ENCODE measurements around the gene AFMID. TPM values are rescaled to one million over a fixed set of nuclear protein-coding genes. Genes with fewer than 3 reads are reported as not detected.

The AFMID gene
- total RNA-seq, 1 experiment from 2014 or later, result 59.3 TPM

DNA sequence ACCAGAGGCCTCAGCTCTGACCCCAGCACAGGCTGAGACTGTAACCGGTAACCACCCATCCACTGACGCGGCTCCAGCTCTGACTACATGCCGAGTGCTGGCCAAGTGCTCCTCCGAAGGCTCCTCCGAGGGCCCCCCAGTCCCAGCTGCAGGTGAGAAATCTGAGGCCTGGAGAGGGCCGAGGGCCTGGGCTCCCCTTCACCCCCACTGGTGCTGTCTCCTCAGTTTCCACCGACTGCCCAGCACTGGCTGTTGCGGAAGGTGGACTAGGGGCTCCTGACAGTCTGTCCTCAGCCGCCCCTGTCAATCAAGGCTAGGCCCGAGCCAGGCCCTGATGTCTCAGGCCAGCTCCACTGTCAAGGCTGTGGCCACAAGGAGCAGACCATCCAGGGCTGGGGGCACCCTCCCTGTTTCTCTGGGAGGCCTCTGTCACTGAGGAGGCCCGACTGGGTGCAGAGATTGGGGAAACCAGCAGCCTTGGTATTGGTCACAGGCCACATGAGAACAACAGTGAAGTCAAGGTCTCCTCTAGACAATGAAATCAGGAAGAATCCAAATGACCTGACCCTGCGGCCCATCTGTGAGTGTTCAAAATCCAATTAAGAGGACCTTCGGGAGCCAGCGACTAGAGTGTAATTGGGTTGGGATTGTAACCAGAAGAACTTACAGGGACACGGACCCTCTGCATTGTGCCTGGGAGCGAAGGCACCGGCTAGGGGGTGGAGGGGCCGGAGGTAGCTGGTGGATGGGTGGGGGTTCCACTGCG is 49.4 kb downstream of the AFMID start:
- intact Hi-C loops (cut with micrococcal nuclease; ENCODE audit: unreplicated experiment), result no loop called here
- no peaks in the 10 kb centered on the region for H3K27me3 ChIP-seq (ENCODE audit: control insufficient read depth, insufficient read depth, low read length)
- no peak overlapping the region for H3K27ac ChIP-seq (ENCODE audit: low read length)

DNA sequence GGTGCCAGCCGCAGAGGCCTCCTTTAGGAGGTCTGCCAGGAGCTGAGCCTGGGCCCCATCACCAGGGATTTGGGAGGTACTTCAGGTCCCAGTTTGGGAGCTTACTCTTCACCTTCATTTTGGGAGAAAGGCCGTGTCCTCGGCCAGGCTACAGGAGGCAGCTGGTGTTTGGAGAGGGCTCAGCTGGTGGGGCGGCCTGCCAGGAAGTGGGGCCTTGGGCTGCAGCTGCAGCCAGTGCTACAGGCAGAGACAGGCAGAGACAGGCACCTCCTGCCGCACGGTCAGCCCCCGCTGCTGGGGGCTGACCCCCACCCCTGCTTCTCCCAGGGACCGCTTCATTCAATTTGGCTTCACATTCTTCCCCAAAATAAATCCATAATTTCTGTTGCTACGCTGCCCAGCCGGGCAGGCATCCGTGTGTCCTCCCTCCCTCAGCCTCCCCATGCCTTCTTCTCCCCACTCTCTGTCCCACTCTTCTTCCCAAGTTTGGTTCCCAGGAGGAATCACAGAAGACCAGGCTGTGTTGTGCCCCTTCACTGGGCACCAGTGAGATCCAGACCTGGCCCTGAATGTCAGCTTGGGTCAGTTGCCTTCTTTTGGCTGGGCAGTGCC is 50.3 kb downstream of the AFMID start:
- ChIA-PET CTCF (interaction anchor here (0.5 to 0.7 kb wide), 2 partner anchors 8 to 183 kb away, joined by 3 to 5 read pairs; no protein-coding TSS in a partner anchor), POLR2A (no interaction called here)
- H3K27me3 ChIP-seq (ENCODE audit: control insufficient read depth, insufficient read depth, low read length), result no peaks in the 10 kb centered on the region
- intact Hi-C loops (cut with micrococcal nuclease; ENCODE audit: unreplicated experiment), result no loop called here
- ATAC-seq (no peak), DNase-seq (ENCODE audit: low read depth, low spot score) (no peak)
- H3K4me1 ChIP-seq (ENCODE audit: control insufficient read depth, insufficient read depth, low read length), result no peaks in the 10 kb centered on the region
- TF ChIP-seq, protein P1, sequence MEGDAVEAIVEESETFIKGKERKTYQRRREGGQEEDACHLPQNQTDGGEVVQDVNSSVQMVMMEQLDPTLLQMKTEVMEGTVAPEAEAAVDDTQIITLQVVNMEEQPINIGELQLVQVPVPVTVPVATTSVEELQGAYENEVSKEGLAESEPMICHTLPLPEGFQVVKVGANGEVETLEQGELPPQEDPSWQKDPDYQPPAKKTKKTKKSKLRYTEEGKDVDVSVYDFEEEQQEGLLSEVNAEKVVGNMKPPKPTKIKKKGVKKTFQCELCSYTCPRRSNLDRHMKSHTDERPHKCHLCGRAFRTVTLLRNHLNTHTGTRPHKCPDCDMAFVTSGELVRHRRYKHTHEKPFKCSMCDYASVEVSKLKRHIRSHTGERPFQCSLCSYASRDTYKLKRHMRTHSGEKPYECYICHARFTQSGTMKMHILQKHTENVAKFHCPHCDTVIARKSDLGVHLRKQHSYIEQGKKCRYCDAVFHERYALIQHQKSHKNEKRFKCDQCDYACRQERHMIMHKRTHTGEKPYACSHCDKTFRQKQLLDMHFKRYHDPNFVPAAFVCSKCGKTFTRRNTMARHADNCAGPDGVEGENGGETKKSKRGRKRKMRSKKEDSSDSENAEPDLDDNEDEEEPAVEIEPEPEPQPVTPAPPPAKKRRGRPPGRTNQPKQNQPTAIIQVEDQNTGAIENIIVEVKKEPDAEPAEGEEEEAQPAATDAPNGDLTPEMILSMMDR (IDR thresholded peaks at IDR 0.05), result no peak
- no peak for TF ChIP-seq SIN3A (IDR thresholded peaks at IDR 0.05; ENCODE audit: borderline replicate concordance, insufficient read depth, low read depth, low read length)
- TF ChIP-seq, protein P2, sequence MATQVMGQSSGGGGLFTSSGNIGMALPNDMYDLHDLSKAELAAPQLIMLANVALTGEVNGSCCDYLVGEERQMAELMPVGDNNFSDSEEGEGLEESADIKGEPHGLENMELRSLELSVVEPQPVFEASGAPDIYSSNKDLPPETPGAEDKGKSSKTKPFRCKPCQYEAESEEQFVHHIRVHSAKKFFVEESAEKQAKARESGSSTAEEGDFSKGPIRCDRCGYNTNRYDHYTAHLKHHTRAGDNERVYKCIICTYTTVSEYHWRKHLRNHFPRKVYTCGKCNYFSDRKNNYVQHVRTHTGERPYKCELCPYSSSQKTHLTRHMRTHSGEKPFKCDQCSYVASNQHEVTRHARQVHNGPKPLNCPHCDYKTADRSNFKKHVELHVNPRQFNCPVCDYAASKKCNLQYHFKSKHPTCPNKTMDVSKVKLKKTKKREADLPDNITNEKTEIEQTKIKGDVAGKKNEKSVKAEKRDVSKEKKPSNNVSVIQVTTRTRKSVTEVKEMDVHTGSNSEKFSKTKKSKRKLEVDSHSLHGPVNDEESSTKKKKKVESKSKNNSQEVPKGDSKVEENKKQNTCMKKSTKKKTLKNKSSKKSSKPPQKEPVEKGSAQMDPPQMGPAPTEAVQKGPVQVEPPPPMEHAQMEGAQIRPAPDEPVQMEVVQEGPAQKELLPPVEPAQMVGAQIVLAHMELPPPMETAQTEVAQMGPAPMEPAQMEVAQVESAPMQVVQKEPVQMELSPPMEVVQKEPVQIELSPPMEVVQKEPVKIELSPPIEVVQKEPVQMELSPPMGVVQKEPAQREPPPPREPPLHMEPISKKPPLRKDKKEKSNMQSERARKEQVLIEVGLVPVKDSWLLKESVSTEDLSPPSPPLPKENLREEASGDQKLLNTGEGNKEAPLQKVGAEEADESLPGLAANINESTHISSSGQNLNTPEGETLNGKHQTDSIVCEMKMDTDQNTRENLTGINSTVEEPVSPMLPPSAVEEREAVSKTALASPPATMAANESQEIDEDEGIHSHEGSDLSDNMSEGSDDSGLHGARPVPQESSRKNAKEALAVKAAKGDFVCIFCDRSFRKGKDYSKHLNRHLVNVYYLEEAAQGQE (IDR thresholded peaks at IDR 0.05; ENCODE audit: insufficient read depth in 1 of 2, low read depth in 2 of 2, low read length in 1 of 2), result no peak
- TF ChIP-seq TCF7L2 (IDR thresholded peaks at IDR 0.05; ENCODE audit: low read depth, low read length), result no peak
- TF ChIP-seq POLR2AphosphoS5 (IDR thresholded peaks at IDR 0.05; ENCODE audit: low read depth, low read length), result no peak
- in situ Hi-C loops (cut with HindIII; ENCODE audit: low pct_unique_long_range_greater_than_20kb, low sequenced_read_pairs), result no loop called here
- no TSS peak for BruUV-seq (replicated peaks)
- no peaks in the 10 kb centered on the region for H3K36me3 ChIP-seq (ENCODE audit: control insufficient read depth, insufficient read depth, low read length)
- no peak overlapping the region for H3K4me3 ChIP-seq (ENCODE audit: low read depth in 2 of 2, low read length in 2 of 2)
- no peaks in the 10 kb centered on the region for H3K9me3 ChIP-seq (ENCODE audit: control insufficient read depth, insufficient read depth, low read depth, low read length)
- H3K27ac ChIP-seq (ENCODE audit: low read length), result no peak overlapping the region

More for the DNA sequence above, 49.4 kb downstream of the AFMID start:
- TF ChIP-seq TCF7L2 (IDR thresholded peaks at IDR 0.05; ENCODE audit: low read depth, low read length), result no peak
- TF ChIP-seq SIN3A (IDR thresholded peaks at IDR 0.05; ENCODE audit: borderline replicate concordance, insufficient read depth, low read depth, low read length), result no peak
- TF ChIP-seq, protein P1 (IDR thresholded peaks at IDR 0.05), result no peak
- TF ChIP-seq, protein P2 (IDR thresholded peaks at IDR 0.05; ENCODE audit: insufficient read depth in 1 of 2, low read depth in 2 of 2, low read length in 1 of 2), result no peak
- no peak for TF ChIP-seq POLR2AphosphoS5 (IDR thresholded peaks at IDR 0.05; ENCODE audit: low read depth, low read length)
- H3K4me1 ChIP-seq (ENCODE audit: control insufficient read depth, insufficient read depth, low read length), result no peaks in the 10 kb centered on the region
- no peak overlapping the region for H3K4me3 ChIP-seq (ENCODE audit: low read depth in 2 of 2, low read length in 2 of 2)
- no peaks in the 10 kb centered on the region for H3K36me3 ChIP-seq (ENCODE audit: control insufficient read depth, insufficient read depth, low read length)
- POLR2A ChIA-PET, result no interaction called here
- BruUV-seq (replicated peaks), result no TSS peak
- no peaks in the 10 kb centered on the region for H3K9me3 ChIP-seq (ENCODE audit: control insufficient read depth, insufficient read depth, low read depth, low read length)
- no peak for DNase-seq (ENCODE audit: low read depth, low spot score)
- in situ Hi-C loops (cut with HindIII; ENCODE audit: low pct_unique_long_range_greater_than_20kb, low sequenced_read_pairs), result no loop called here
- ATAC-seq, result no peak
- CTCF ChIA-PET, result no interaction called here
